ENCODE measurements around the gene TSPAN9.

GRCh38 chr12:3136641-3137267 is 59.6 kb downstream of the TSPAN9 start:
- TF ChIP-seq CTCF (IDR thresholded peaks at IDR 0.05 in 2 of 3, conservative IDR thresholded peaks at IDR 0.05 in 1 of 3; ENCODE audit: borderline replicate concordance in 1 of 3, insufficient read depth in 1 of 3, low read depth in 2 of 3, low read length in 2 of 3): no peak
- TF ChIP-seq YY1 (IDR thresholded peaks at IDR 0.05; ENCODE audit: extremely low read depth, insufficient replicate concordance, low read depth, low read length): no peak
- TF ChIP-seq JUND (IDR thresholded peaks at IDR 0.05): no peak
- no peak for TF ChIP-seq SP1 (IDR thresholded peaks at IDR 0.05; ENCODE audit: low read depth)
- TF ChIP-seq POLR2A (IDR thresholded peaks at IDR 0.05; ENCODE audit: borderline replicate concordance, extremely low read depth, insufficient read depth, insufficient read length): no peak
- TF ChIP-seq ATF3 (IDR thresholded peaks at IDR 0.05): no peak
- no peak for TF ChIP-seq EZH2phosphoT487 (IDR thresholded peaks at IDR 0.05; ENCODE audit: borderline replicate concordance)
- TF ChIP-seq REST (IDR thresholded peaks at IDR 0.05; ENCODE audit: low read depth): no peak
- no peak for TF ChIP-seq POLR2AphosphoS5 (IDR thresholded peaks at IDR 0.05; ENCODE audit: low read depth, low read length)
- TF ChIP-seq RAD21 (IDR thresholded peaks at IDR 0.05; ENCODE audit: low read depth): no peak

Data from HCT116 (cell line).